K562 (cell line): Measurements from ENCODE around the gene TBC1D17. TPM values are rescaled to one million over a fixed set of nuclear protein-coding genes. Genes with fewer than 3 reads are reported as not detected.
A peak's percentile ranks its signal among the peaks of the same experiment; 100 is the strongest.

Experiments used
- ATAC-seq: fragments of 200-7000 bp; cut with Tn5 transposase; 3 replicates; pipeline ENCODE4 v1.9.1; 2020; ENCODE audit warnings: moderate library complexity
- BruUV-seq: library from RNA; stranded (reverse); fragments of 400-500 nt; replicated peaks from 2 replicates; lab custom pipeline; 2021; lab: Mats Ljungman, UMichigan
- CTCF ChIA-PET: fragments of 300-600 bp; formaldehyde crosslinking; extraction: SDS; loops from one replicate; lab custom pipeline; 2021; ENCODE audit warnings: low intra/inter-chr PET ratio; lab: Yijun Ruan, JAX
- POLR2A ChIA-PET: fragments of 300-600, 350-650 bp; sonication (Branson Sonifier 250); formaldehyde crosslinking; extraction: SDS; loops from one replicate; lab custom pipeline; 2021; ENCODE audit warnings: antibody characterized with exemption, inconsistent platforms; lab: Yijun Ruan, JAX
- DNase-seq, 4 experiments: peaks; one replicate each; pipeline versions ENCODE4 v3.0.0 to v3.0.0-alpha.2; 2011 to 2018; ENCODE audit warnings: low spot score in 3 of 4, mixed read lengths in 3 of 4; ENCODE audit errors: extremely low read depth in 1 of 4
- FAIRE-seq: peaks from 2 replicates; lab custom pipeline; 2011; peaks lifted over from hg19 to GRCh38; lab: Jason Lieb, UNC
- H2AFZ ChIP-seq: 2 replicates; pipeline ENCODE4 v1.6.0; 2011; ENCODE audit warnings: low read depth, low read length, control low read depth, inconsistent platforms
- H3K27ac ChIP-seq: fragments of 200-600 bp; 3 replicates; pipeline ENCODE4 v1.8.0; 2011; ENCODE audit warnings: low read depth, mild to moderate bottlenecking, control low read depth, inconsistent platforms, low read length, moderate library complexity, mixed read lengths; ENCODE audit errors: extremely low read depth
- H3K27me3 ChIP-seq, 2 experiments: fragments of 300-600 bp in 1 of 2; 2 replicates in 1 of 2; 3 replicates in 1 of 2; pipeline versions ENCODE4 v1.6.0 to v1.8.0; 2011; ENCODE audit warnings: inconsistent platforms in 2 of 2, low read length in 2 of 2, mild to moderate bottlenecking in 1 of 2, mixed read lengths in 1 of 2, moderate library complexity in 1 of 2; ENCODE audit not compliant: control insufficient read depth in 2 of 2, insufficient read depth in 2 of 2
- H3K36me3 ChIP-seq: fragments of 300-600 bp; 3 replicates; pipeline ENCODE4 v1.8.0; 2011; ENCODE audit warnings: mild to moderate bottlenecking, low read length, inconsistent platforms; ENCODE audit not compliant: control insufficient read depth, insufficient read depth
- H3K4me1 ChIP-seq, 2 experiments: fragments of 200-600 bp in 1 of 2; replicated peaks in 1 of 2; 2 replicates in 1 of 2; 3 replicates in 1 of 2; pipeline versions ENCODE4 v1.5.1 to v1.8.0; 2011; ENCODE audit warnings: inconsistent platforms in 2 of 2, low read length in 2 of 2, mild to moderate bottlenecking in 1 of 2, mixed read lengths in 1 of 2, moderate library complexity in 1 of 2; ENCODE audit not compliant: control insufficient read depth in 2 of 2, insufficient read depth in 2 of 2
- H3K4me2 ChIP-seq: 2 replicates; pipeline ENCODE4 v1.6.1; 2011; ENCODE audit warnings: low read length, control low read depth, inconsistent platforms, mixed read lengths; ENCODE audit not compliant: insufficient read depth
- H3K4me3 ChIP-seq: fragments of 200-600 bp; sonication (generic), shearing (Covaris generic); 2 replicates; pipeline ENCODE4 v1.5.1; 2016; ENCODE audit warnings: control low read depth, inconsistent platforms
- H3K79me2 ChIP-seq: fragments of 200-600 bp; 3 replicates; pipeline ENCODE4 v1.8.0; 2011; ENCODE audit warnings: low read length, inconsistent platforms; ENCODE audit not compliant: control insufficient read depth, insufficient read depth
- H3K9ac ChIP-seq, 2 experiments: 2 replicates each; pipeline versions ENCODE4 v1.6.0 to v1.6.1; 2011; ENCODE audit warnings: low read depth in 2 of 2, low read length in 2 of 2, control low read depth in 1 of 2, inconsistent platforms in 1 of 2, mild to moderate bottlenecking in 1 of 2, mixed read lengths in 1 of 2; ENCODE audit not compliant: insufficient read depth in 1 of 2
- H3K9me1 ChIP-seq: one replicate; pipeline ENCODE4 v1.6.0; 2011; ENCODE audit warnings: inconsistent platforms, mild to moderate bottlenecking, low read length, moderate library complexity; ENCODE audit not compliant: control insufficient read depth, insufficient read depth
- H3K9me3 ChIP-seq: replicated peaks from 2 replicates; pipeline ENCODE4 v1.5.1; 2011; ENCODE audit warnings: low read depth, low read length, inconsistent platforms; ENCODE audit not compliant: control insufficient read depth, insufficient read depth
- H4K20me1 ChIP-seq: replicated peaks from 2 replicates; pipeline ENCODE4 v1.6.1; 2011; ENCODE audit warnings: low read length, inconsistent platforms, mixed read lengths; ENCODE audit not compliant: control insufficient read depth, insufficient read depth
- C11orf30 ChIP-seq: fragments of 450-650 bp; IDR thresholded peaks from 2 replicates; pipeline ENCODE4 v1.6.1; 2016; ENCODE audit warnings: low read depth, mild to moderate bottlenecking
- POLR2A ChIP-seq: fragments of 450-650 bp; conservative IDR thresholded peaks from 2 replicates; pipeline ENCODE4 v1.6.1; 2016
- POLR2G ChIP-seq: fragments of 200-400 bp; formaldehyde crosslinking; IDR thresholded peaks from 2 replicates; pipeline ENCODE4 v1.6.1; 2017; ENCODE audit warnings: low read depth, mild to moderate bottlenecking, antibody characterized with exemption, low read length, moderate library complexity
- SUPT5H ChIP-seq: fragments of 450-650 bp; IDR thresholded peaks from 2 replicates; pipeline ENCODE4 v1.6.1; 2016
- WGBS: fragments of 100-300 bp; shearing (Covaris generic); methylation state at CpG from one replicate; pipeline ENCODE4 v1.1.6; 2016; ENCODE audit warnings: low coverage, mixed read lengths; ENCODE audit not compliant: insufficient coverage; ENCODE audit errors: missing lambda C conversion rate; 5-methylcytosine and 5-hydroxymethylcytosine counted together
- in situ Hi-C: fragments of 300-500 bp; cut with MboI; formaldehyde crosslinking; loops from 4 replicates; pipeline ENCODE4 v1.15.0; 2018; ENCODE audit warnings: inconsistent platforms, mixed read lengths
- intact Hi-C: fragments of 100-400 bp; cut with micrococcal nuclease; formaldehyde crosslinking; loops from 2 replicates; pipeline ENCODE4 v1.14.2; 2022
- polyA plus RNA-seq, 8 experiments: library from polyadenylated mRNA; depleted of rRNA in 4 of 8; stranded (reverse) in 5 of 8; unstranded in 3 of 8; fragments of >200 nt; fragmentation: Nextera tagmentation in 2 of 8; fragmentation: Illumina TruSeq in 1 of 8; extraction: Ambion mirVana in 2 of 8; extraction: Trizol in 1 of 8; gene quantifications; 2 replicates each; pipeline versions ENCODE4 v1.2.1 to v1.2.3, GENCODE V29; 2011 to 2014; ENCODE audit warnings: inconsistent platforms in 1 of 8, missing spikeins in 1 of 8
- total RNA-seq, 7 experiments: library from RNA; depleted of rRNA in 6 of 7; stranded (reverse); fragments of >200 nt in 6 of 7; fragmentation: Illumina TruSeq in 2 of 7; extraction: Trizol in 2 of 7; gene quantifications; 2 replicates each; pipeline versions ENCODE4 v1.2.1 to v1.2.3, GENCODE V29; 2011 to 2021; ENCODE audit warnings: low replicate concordance in 1 of 7

TBC1D17 gene
- total and polyA plus RNA-seq, 9 of the 15 experiments (the other 6 are each of a cell fraction or from before 2014, with no cell fraction given), result 0.42 to 16.0 (median 3.8) TPM

GRCh38 chr19:49911381-49912145, 34.1 kb downstream of the TBC1D17 start:
- H2AFZ ChIP-seq, result no peak overlapping the region
- H3K36me3 ChIP-seq, result peaks cover 94% of the 10 kb centered on the region; the same call in 2 of the 3 replicates
- H3K4me2 ChIP-seq, result no peak overlapping the region
- no peaks in the 10 kb centered on the region for H3K9me3 ChIP-seq
- peaks cover 44% of the 10 kb centered on the region for H4K20me1 ChIP-seq
- H3K27ac ChIP-seq, result no peak overlapping the region
- H3K9ac ChIP-seq, result peak overlapping the region in 1 of 2 experiments; percentile 42; a peak in 1 of 4 replicates
- intact Hi-C loops (no loop called here), in situ Hi-C loops (no loop called here)
- ChIA-PET POLR2A (interaction anchor here (0.5 to 13.2 kb wide), 7 partner anchors 9 to 417 kb away, joined by 3 to 105 read pairs (median 5); partner anchors contain the start of genes ATF5 and NUP62), CTCF (no interaction called here)
- H3K4me1 ChIP-seq, result peaks cover 0 to 23% of the 10 kb centered on the region in 2 experiments; a peak in 2 of 5 replicates
- TF ChIP-seq SUPT5H (peak; percentile 52; the same call in 1 of the 2 replicates), C11orf30 (no peak), POLR2G (peak; percentile 23; the same call in 1 of the 2 replicates), POLR2A (peak; percentile 46; the same call in 1 of the 2 replicates)
- H3K9me1 ChIP-seq, result no peaks in the 10 kb centered on the region
- H3K4me3 ChIP-seq, result no peak overlapping the region
- FAIRE-seq (no peak), ATAC-seq (no peak), DNase-seq (no peak)
- peaks cover 56% of the 10 kb centered on the region for H3K79me2 ChIP-seq
- WGBS, result 86% methylated on average over 7 of the region's 9 CpGs
- no peaks in the 10 kb centered on the region for H3K27me3 ChIP-seq
- BruUV-seq, result no TSS peak
